Measurements from ENCODE around the gene TTC9. TPM values are rescaled to one million over a fixed set of nuclear protein-coding genes. Genes with fewer than 3 reads are reported as not detected.

The TTC9 gene
- total RNA-seq, result under 1 TPM; 0.34 to 0.73 TPM
- long read RNA-seq, result 0 reads

DNA sequence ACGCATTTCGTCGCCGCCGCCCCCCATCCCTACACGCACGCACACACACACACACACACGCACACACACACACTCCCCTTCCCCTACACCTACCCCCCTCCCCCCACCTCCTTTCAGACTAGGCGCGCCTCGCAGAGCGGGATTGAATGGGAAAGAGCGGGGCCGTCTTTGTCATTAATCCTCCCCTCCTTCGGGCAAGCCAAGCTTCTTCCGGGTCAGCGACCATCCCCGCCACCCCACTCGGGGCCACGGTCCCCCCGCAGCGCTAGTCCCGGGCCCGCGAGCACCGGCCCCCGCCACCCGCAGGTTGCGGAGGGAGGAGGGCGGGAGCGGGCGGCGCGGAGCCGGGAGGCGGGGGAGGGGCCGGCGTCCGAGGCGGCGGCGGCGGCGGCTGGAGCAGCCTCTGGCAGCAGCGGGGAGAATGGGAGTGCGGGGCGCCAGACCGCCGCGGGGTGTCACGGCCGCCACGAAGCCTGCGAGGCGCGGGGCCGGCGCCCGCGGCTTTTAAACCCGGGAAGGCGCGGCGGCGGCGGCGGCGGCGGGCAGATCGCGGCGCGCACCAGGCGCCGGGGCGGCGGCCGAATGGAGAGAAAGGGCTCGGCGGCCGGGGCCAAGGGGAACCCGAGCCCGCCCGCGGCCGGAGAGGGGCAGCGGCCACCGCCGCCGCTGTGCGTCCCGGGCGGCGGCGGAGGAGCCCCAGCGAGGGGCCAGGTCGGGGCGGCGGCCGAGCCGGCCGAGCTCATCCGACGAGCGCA, at the start of gene TTC9:
Gene TTC9 (plus strand): TSS at position 369 of the 755 bp plus-strand sequence. CDS start 214 bp downstream, at position 583.
- ATAC-seq, result peak; percentile 78
- intact Hi-C loops (cut with DNase I, micrococcal nuclease), result no loop called here
- DNase-seq, result peak in 1 of 2 donors; percentile 42

DNA sequence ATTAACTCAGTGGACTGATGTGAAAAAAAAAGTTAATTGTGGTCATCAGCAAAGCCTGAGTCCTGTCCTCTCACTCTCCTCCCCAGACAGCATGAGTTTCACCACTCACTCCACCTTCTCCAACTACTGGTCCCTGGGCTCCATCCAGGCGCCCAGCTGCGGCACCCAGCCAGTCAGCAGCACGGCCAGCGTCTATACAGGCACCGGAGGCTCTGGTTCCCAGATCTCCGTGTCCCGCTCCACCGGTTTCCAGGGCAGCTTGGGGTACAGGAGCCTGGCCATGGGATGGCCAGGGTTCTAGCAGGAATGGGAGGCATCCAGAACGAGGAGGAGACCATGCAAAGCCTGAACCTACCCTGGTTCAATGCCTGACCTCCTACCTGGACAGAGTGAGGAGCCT, 47.3 kb upstream of the TTC9 start:
- no peak for ATAC-seq

DNA sequence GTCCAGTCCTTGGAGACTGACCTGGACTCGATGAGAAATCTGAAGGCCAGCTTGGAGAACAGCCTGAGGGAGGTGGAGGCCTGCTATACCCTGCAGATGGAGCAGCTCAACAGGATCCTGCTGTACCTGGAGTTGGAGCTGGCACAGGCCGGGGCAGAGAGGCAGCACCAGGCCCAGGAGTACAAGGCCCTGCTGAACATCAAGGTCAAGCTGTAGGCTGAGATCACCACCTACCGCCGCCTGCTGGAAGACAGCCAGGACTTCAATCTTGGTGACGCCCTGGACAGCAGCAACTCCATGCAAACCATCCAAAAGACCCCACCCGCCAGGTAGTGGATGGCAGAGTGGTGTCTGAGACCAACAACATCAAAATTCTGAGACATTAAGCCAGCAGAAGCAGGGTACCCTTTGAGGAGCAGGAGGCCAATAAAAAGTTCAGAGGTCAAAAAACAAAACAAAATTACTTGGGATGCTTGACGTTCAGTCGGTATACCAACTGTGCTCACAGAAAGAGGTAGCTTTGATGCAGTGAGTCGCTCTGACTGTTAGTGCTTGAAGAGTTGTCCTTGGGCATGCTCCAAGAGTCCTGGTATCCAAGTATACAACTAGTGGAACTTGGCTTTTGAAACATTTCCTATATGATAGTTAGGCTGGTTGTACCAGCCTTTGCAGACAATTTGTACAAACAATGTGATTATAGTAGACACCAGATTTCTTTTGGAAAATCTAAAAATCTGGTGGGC, 46.1 kb upstream of the TTC9 start:
- ATAC-seq (no peak), DNase-seq (no peak)
- intact Hi-C loops (cut with DNase I, micrococcal nuclease), result no loop called here

More for the DNA sequence above, 47.3 kb upstream of the TTC9 start:
- intact Hi-C loops (cut with DNase I, micrococcal nuclease), result no loop called here
- DNase-seq, result no peak

DNA sequence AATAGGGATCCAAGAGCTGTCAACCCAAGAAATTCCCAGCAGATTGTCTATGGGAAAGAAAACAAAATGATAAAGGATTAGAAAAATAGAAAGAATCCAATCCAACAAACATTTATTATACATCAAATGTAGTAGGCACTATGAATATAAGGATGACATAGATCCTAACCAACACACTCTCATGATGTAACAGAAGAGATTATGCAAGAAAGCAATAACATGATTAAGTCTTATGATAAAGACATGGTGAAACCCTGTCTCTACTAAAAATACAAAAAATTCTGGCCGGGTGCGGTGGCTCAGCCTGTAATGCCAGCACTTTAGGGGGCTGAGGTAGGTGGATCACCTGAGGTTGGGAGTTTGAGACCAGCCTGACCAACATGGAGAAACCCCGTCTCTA, 44.0 kb upstream of the TTC9 start:
- DNase-seq, result no peak
- ATAC-seq, result no peak
- intact Hi-C loops (cut with DNase I, micrococcal nuclease), result no loop called here

DNA sequence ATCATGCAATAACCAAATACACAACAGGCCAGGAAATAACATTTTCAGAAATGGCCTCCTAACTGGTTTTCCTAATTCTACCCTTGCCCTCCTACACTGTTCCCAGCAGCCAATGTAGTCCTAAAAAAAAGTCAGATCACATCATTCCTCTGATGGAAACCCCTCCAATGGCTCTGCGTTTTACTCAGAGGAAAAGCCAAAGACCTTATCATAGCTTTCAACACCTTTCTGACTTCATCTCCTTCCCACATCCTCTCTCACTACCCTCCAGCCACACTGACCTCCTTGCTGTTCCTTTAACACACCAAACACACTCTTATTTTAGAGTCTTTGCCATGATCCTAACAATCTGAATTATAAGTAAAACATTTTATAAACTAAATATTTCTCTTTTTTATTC, 42.4 kb upstream of the TTC9 start:
- ATAC-seq, result no peak
- no peak for DNase-seq
- intact Hi-C loops (cut with DNase I, micrococcal nuclease), result no loop called here

DNA sequence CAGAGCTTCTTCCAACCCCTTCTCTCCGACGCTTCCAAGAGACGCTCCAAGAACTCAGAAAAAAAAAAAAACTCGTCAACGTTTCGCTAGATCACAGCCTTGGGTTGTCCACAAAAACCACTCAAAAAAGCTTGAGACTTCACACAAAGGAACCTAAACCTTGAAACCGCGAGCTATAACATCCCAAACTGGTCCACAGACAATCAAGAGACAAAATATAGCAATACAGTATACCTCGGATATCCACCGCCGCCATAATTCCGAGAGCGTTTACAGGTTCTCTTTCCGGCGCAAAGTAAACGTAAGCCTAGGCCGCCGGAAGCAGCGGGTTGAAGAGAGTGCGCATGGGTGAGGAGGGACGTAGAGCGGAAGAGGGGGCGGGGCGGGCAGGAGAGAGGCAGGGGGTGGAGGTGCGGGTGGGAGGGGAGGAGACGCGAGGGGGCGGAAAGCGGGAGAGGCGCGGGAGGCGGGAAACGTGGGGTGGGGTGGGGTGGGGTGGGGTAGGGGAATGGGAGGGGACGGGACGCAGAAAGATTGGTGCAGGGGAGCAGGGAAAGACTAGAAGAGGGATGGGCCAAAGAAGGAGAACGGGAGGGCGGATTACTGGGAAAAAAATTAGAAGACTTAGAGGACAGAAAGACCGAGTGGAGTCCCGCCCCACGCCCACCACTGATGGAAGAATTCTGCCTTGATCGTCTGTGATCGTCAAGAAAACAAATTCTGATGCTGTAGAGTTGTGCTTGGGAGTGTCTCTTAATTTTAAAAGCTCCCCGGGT, 41.1 kb upstream of the TTC9 start, which contains the start of gene MED6:
Gene MED6 (minus strand): TSS at position 274 of the 776 bp plus-strand sequence. CDS start 18 bp downstream, at position 256.
- intact Hi-C loops (cut with DNase I, micrococcal nuclease), result no loop called here
- DNase-seq (peak; percentile 95 to 96), ATAC-seq (peak; percentile 100)

DNA sequence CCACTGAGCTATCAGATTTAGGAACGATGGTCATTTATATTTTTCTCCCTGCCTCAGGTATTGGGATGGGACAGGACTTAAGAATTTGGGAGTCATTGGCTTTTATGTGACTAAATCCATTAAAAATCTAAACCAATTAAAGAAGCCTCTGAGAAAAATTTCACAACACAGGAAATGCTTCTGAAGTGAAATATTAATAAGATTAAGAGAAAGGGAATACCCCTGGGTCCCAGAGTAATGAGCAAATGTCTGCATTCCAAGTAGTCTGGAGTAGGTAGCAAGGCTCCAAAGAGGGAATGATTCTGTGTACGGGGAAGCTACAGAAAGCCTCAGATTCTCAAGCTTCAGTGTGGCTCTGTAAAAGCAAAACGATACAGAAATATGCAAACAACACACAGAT, 40.6 kb upstream of the TTC9 start:
- ATAC-seq (no peak), DNase-seq (no peak)
- intact Hi-C loops (cut with DNase I, micrococcal nuclease), result no loop called here

DNA sequence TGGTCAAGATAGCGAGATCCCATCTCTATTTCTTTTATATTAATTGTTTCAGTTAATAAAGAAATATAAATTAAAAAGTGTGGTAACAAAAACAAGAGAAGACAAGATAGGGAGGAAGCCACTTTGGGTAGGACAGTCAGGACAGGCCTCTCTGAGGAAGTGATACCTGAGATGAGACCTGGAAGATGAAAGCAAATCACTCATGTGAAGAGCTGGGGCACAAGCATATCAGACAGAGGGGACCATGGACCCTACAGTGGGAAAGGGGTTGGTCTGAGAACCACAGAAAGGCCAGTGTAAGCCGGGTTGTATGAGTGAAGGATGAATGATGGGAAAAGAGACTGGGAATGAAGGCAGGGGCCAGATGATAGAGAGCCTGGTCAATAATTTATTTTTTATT, 39.5 kb upstream of the TTC9 start:
- DNase-seq (no peak), ATAC-seq (no peak)
- intact Hi-C loops (cut with DNase I, micrococcal nuclease), result no loop called here

DNA sequence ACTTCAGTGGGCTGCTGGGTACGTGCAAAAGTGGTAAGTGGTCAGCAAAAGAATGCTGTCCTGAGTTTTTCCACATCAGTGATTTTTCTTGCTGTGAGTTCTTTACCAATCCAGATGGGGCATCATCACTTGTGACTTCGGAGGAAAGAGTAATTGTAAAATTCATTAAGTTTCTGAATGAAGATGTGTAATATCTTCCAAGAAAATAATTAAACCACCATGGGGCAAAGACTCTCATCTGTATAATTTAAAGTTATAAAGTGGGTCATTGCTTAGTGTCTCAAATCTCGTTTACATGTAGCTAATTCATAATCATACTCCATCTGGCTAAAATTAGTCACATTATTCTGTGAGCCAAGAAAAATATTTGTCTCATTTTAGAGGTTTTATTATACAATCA, 30.5 kb upstream of the TTC9 start:
- ATAC-seq (no peak), DNase-seq (no peak)
- intact Hi-C loops (cut with DNase I, micrococcal nuclease), result no loop called here

DNA sequence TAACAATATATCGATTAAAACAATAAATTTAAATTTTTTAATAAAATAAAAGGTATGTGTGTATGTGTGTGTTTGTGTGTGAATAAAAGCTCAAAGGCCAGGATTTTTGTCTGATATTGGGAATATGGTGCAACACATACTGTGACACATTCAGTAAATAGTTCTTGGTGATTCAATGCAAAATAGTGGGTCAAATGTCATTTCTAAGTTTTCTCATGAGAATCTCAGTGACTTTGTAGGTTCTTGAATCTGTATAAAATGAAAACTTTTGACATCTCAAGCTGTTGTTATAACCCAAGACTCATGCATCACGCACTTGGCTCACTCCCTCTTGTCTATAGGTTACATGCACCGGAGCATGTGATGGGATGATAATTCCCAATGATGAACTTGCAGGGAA, 25.1 kb upstream of the TTC9 start:
- DNase-seq (no peak), ATAC-seq (no peak)
- intact Hi-C loops (cut with DNase I, micrococcal nuclease), result no loop called here

DNA sequence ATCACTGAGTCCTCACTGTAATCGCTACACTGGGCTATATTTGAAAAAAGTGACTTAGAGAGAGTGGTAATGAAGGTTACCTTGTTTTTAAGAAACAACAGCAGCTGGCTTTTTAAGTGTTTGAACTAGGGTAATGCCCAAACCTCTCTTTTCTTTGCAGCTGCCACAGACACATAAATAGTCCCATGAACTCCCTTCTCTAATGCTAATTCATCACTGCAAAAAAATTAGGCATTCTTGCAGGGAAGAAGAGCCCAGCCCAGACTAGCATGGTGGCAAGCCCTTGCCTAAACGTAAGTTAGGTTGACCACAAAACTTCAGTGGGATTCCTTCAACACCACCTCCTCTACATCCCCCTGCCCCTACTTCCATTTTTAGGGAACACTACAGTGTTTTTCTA, 23.4 kb upstream of the TTC9 start:
- ATAC-seq, result no peak
- intact Hi-C loops (cut with DNase I, micrococcal nuclease), result no loop called here

DNA sequence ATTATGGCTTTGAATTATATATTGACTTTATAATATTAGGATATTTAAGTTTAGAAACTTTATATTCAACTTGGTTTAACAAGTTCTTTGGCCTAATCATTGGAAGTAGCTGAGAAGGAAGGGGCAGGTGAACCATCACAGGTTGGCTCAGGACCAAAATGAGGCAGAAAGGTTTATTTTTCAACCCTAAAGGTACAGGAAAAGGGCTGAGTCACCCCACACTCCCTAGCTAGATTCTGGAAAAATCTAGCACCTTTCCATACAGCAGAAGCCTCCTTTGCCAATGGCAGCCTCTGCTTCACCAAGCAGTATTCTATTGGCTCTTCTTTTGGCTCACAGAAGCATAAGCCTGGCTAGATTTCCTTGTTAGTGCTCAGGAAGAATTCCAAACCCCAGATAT, 22.0 kb upstream of the TTC9 start:
- ATAC-seq (no peak), DNase-seq (no peak)
- intact Hi-C loops (cut with DNase I, micrococcal nuclease), result no loop called here

More for the DNA sequence above, 23.4 kb upstream of the TTC9 start:
- no peak for DNase-seq

DNA sequence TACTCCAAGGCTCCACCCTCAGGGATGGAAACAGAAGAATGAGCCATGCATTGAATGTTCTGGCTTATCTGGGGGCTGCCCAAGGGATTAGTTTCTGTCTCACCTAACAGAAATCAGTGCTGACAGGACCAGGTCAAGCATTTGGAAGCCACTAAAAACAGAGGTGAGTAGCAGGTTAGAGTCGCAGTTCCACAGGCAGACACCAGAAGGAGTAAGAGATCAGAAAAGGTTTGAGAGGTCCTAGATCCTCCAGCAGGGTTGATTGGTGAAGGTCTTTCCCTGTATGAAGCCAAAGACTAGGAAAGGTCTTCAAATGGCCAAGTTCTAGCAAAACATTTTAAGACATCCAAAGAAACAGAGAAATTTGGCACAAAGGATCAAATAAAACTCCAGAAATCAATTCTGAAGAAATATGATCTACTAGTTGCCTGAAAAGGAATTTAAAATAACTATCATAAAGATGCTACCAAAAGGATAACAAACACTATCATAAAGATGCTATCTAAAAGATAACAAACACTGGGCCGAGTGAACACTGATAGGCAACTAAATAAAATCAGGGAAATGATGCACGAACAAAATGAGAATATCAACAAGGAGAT, 19.5 kb upstream of the TTC9 start:
- ATAC-seq (peak; percentile 84), DNase-seq (peak in 1 of 2 donors; percentile 43)
- intact Hi-C loops (cut with DNase I, micrococcal nuclease), result no loop called here

DNA sequence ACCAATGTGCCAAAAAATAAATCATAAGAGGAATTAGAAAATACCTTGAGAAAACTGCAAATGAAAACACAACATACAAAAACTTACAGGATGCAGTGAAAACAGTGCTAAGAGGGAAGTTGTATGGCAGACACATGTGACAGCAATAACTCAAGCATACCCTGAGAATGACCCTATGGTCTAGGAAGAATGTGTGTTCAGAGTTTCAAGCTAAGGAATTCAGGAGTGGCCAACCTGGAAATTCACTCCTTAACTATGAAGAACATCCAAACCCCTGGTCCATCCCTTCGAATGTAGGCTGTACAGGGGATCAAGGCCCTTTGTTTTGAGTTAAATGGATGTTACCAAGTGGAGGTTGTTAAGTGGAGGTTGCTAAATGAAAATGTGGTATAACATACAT, 16.7 kb upstream of the TTC9 start:
- intact Hi-C loops (cut with DNase I, micrococcal nuclease), result no loop called here
- ATAC-seq (no peak), DNase-seq (no peak)

DNA sequence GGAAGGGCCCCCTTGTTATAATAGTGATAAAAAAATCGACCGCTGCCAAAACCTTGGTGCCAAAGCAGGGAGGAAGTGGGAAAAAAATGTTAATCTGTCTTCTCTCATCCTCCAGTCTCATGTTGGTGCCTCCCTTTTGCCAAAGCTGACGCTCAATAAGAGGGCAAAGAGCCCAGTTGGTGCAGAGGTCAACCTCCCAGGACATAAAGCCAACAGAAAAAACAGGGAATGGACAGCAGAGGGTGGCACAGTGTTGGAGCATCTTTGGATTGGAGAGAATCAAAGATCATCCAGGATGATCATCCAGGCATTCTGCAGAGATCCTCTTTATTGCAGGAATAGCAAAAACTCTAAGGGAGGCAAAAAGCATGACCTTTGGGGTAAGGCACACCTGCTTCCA, 9.8 kb upstream of the TTC9 start:
- DNase-seq, result no peak
- ATAC-seq, result no peak
- intact Hi-C loops (cut with DNase I, micrococcal nuclease), result no loop called here

DNA sequence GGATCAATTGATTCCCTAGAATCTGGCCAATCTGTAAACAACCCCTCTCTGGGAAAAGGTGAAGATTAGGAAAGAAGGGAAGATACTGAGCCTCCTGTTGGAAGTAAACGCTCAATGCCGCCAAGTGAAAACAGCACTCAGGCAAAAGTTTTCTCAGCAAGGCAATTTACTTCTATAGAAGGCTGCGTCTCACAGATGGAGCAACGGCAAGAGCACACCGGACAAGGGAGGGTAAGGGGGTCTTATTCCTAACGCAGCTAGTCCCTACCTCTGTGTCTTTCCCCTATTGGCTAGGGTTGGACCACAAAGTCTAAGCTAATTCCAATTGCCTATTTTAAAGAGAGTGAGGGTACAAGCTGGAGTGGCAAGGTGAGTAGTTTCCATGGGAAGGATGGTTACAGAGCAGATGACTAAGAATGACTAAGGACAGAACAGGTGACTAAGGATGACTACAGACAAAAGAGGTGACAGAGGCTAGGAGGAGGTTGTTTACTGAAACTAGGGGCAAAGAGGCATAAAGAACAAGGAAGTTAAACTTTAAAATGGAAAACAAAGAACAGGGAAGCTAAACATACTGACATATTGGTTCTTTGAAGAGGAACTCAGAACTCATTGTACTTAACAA, 5.6 kb upstream of the TTC9 start:
- intact Hi-C loops (cut with DNase I, micrococcal nuclease), result no loop called here
- no peak for DNase-seq
- no peak for ATAC-seq

DNA sequence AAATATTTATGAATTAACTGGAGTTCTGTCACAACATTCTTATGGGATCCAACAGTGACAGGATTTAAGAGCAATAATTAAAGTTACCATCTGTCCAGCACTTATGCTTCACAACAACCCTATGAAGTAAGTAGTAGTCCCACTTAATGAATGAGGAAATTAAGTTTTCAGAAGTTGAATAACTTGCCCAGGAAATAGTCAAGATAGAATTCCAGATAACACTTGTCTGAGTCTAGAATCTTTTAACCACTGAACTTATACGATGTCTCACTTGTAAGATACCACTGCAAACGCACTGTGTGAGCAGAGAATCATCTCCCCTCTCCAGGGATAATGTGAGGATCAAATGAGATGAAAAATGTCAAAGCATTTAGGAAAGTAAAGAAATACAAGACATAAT, 3.3 kb upstream of the TTC9 start:
- ATAC-seq (no peak), DNase-seq (no peak)
- intact Hi-C loops (cut with DNase I, micrococcal nuclease), result no loop called here

DNA sequence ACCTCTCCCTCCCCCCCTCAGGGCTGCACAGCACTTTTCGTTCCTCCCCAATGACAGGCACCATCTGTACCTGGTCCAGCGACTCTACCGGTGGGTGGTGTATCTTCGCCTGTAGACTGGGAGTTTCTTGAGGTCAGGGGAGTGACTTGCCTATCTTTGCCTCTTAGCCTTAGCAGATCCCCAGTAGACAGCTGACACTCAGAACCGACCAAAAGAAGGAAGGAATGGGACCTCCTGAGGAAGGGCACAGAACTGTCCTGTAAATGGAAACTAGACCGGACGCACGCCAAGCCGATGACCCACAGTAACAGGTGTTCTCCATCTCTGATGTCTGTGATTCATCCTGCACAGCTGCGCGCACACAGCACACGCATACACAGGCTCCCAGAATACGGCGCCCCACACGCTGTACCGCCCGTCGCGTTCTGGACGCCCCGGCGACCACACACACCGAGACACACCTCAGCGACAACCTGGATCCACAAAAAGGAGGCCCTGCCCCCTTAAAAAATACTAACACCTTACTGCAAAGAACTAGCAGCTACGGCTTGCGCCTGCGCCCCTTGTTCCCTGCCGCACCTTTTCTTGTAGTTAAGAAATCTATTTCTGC, 673 bp upstream of the TTC9 start:
- ATAC-seq (peak; percentile 70), DNase-seq (peak; percentile 40 to 45)
- intact Hi-C loops (cut with DNase I, micrococcal nuclease), result no loop called here

Data from left colon (tissue), 2 donors.